HFFc6 (cell line): ENCODE measurements around the gene MEIS1. TPM values are rescaled to one million over a fixed set of nuclear protein-coding genes. Genes with fewer than 3 reads are reported as not detected.
"Not testable (repeated sequence)": the region's sequence is repeated elsewhere in the genome, so short reads cannot be mapped to it uniquely, and the experiment has no call there.

Experiments
- DNase-seq: peaks from one replicate; pipeline ENCODE4 v3.0.0-alpha.2; 2018
- H3K27ac Mint-ChIP-seq: 2 replicates; pipeline ENCODE4 v1.8.0; 2020; ENCODE audit warnings: mild to moderate bottlenecking, mixed read lengths
- H3K27me3 Mint-ChIP-seq: 2 replicates; pipeline ENCODE4 v1.8.0; 2021; ENCODE audit warnings: mild to moderate bottlenecking, moderate library complexity, mixed read lengths; ENCODE audit not compliant: insufficient read depth
- H3K36me3 Mint-ChIP-seq: 2 replicates; pipeline ENCODE4 v1.8.0; 2021; ENCODE audit warnings: low read depth, mixed read lengths
- H3K4me1 Mint-ChIP-seq: 2 replicates; pipeline ENCODE4 v1.8.0; 2020; ENCODE audit warnings: low read depth, mixed read lengths
- H3K4me3 Mint-ChIP-seq: 2 replicates; pipeline ENCODE4 v1.8.0; 2020; ENCODE audit warnings: mild to moderate bottlenecking, moderate library complexity, mixed read lengths
- H3K9me3 Mint-ChIP-seq: 2 replicates; pipeline ENCODE4 v1.8.0; 2020; ENCODE audit warnings: mild to moderate bottlenecking, mixed read lengths
- long read RNA-seq: library from polyadenylated mRNA; unstranded; transcript quantifications from one replicate; pipeline ENCODE4 v2.0.0, GENCODE V29; 2019
- total RNA-seq, 6 experiments: library from RNA; stranded (reverse); fragmentation: NEBNext Ultra II Directional; extraction: Animal tissue kit (Norgen Biotek cat#: 25700); gene quantifications; 2 replicates in 1 of 6; 3 replicates in 5 of 6; pipeline ENCODE4 v1.2.3, GENCODE V29; 2021
- TF ChIP-seq, protein P1 (sequence below): fragments of 200-600 bp; sonication (generic); IDR thresholded peaks from 2 replicates; pipeline ENCODE4 v1.5.0; 2021; ENCODE audit warnings: antibody characterized with exemption, mild to moderate bottlenecking

The MEIS1 gene
- 10 to 100 TPM; 69.1 to 85.4 (median 74.1) TPM for total RNA-seq
- long read RNA-seq, full-length matches to known transcripts, result 19 of 63 reads
- long read RNA-seq, partial matches to known transcripts, result 7 of 63 reads
- long read RNA-seq, other reads (novel, unspliced or antisense), result 37 of 63 reads

DNA sequence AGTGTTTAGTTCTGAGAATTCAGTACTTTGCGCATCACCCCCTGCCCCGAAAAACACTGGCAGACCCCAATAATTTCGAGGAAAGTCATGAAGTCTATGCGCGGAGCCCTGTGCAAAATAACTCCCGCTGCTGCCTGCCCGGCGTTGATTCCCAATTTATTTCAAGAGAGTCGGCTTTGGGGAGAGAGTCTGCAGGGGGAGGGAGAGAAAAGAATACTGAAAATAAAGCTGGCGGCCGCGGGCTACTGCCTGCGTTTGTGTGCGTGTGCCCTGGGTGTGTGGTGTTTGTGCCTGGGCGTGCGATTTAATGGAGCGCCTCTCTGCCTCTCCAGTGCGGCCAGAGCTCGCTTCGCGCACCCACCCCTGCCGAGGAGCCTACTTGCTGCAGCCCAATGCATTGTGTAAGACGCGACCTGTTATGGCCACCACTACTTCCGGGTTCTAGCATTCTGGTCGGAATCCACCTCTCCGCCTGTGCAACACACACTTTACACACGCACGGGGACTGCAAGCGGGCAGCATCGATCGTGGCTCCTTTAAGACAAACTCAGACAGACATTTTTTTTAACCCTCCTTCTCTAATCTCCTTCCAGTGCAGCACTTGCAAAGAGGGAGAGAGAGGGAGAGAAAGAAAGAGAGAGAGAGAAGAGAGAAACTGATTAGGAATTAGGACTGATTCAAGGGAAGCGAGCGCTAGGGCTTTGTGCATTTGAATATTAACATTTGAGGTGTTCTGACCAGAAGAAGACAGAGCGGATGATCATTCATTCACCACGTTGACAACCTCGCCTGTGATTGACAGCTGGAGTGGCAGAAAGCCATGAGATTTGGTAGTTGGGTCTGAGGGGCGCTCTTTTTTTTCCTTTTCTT is at the start of gene MEIS1:
MEIS1 (plus strand) TSS at position 447 of the 870 bp plus-strand sequence. CDS start 732 bp downstream, outside the sequence.
- H3K27me3 Mint-ChIP-seq, result peaks cover 27% of the 10 kb centered on the region
- H3K4me3 Mint-ChIP-seq, result peak within 1 kb of the TSS; percentile 96

DNA sequence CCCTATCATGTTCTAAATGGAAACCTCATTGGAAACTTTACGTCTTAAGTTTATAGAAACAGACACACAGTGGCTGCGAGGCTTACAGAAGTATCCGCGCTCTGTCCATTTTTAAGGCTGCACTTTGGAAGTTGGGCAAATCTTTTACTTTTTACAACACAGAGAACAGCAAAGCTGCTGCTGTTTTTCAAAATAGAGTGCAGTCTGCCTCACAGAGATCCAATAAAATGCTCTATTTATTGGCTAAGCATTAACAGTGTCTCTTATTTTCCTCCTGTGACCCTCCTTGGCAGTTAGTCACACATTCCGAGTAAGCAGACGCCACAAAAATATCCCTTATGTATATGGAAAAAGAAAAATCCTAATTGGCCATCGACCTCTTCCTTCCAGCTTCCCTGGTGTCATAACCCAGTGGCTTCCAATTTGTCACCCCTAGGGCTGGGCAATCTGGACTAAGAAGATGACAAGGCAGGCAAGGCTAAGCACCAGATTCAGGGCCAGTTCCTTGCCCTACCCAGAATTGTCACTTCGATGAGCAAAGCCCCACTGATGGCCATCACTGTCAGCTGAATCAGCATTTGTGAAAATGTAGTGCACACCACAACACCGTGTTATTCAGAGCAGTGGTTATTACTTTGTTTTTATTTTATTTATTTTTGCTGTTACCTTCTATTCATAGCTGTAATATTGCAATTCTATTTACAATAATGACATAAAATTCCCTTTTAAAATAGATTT is 47.7 kb upstream of the MEIS1 start:
- Mint-ChIP-seq H3K36me3 (no peaks in the 10 kb centered on the region), H3K4me1 (no peaks in the 10 kb centered on the region)

More for the DNA sequence above, at the start of gene MEIS1:
- peak; percentile 99 for DNase-seq
- TF ChIP-seq, protein P1, sequence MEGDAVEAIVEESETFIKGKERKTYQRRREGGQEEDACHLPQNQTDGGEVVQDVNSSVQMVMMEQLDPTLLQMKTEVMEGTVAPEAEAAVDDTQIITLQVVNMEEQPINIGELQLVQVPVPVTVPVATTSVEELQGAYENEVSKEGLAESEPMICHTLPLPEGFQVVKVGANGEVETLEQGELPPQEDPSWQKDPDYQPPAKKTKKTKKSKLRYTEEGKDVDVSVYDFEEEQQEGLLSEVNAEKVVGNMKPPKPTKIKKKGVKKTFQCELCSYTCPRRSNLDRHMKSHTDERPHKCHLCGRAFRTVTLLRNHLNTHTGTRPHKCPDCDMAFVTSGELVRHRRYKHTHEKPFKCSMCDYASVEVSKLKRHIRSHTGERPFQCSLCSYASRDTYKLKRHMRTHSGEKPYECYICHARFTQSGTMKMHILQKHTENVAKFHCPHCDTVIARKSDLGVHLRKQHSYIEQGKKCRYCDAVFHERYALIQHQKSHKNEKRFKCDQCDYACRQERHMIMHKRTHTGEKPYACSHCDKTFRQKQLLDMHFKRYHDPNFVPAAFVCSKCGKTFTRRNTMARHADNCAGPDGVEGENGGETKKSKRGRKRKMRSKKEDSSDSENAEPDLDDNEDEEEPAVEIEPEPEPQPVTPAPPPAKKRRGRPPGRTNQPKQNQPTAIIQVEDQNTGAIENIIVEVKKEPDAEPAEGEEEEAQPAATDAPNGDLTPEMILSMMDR, result no peak
- peak within 1 kb of the TSS; percentile 96 for H3K27ac Mint-ChIP-seq
- H3K4me1 Mint-ChIP-seq, result peaks cover 11% of the 10 kb centered on the region; the same call in 1 of the 2 replicates
- no peaks in the 10 kb centered on the region; the same call in 1 of the 2 replicates for H3K9me3 Mint-ChIP-seq
- peaks cover 53% of the 10 kb centered on the region for H3K36me3 Mint-ChIP-seq

DNA sequence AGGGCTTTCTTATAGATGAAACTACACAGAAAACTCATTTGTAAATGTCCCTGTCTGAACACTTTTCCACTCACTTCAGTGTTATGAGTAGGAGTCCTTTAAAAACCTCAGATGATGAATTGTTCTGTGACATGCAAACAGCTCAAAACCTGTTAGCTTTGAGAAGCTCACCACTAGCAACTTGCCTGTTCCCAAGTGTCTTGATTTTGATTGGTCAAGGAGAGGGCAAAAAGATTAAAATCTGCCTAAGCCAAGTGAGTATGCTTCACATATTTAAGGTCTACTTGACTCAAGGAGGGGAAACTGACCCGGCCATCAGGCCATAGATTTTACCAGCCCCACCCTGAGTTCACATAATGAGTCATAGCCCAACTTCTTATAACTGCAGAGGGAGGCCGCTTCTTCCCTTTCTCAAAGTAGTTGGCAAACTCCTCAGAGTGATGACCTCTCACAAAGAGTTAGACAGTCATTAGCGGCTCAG is 45.2 kb upstream of the MEIS1 start:
- no peaks in the 10 kb centered on the region for H3K9me3 Mint-ChIP-seq
- no peak for DNase-seq
- H3K27me3 Mint-ChIP-seq, result peaks cover 11% of the 10 kb centered on the region
- TF ChIP-seq, protein P1, result no peak
- H3K4me1 Mint-ChIP-seq, result no peaks in the 10 kb centered on the region
- no peak overlapping the region for H3K27ac Mint-ChIP-seq
- no peaks in the 10 kb centered on the region for H3K36me3 Mint-ChIP-seq
- no peak overlapping the region for H3K4me3 Mint-ChIP-seq

More for the DNA sequence above, 47.7 kb upstream of the MEIS1 start:
- no peak overlapping the region for H3K4me3 Mint-ChIP-seq
- no peak for DNase-seq
- TF ChIP-seq, protein P1, result no peak
- H3K27me3 Mint-ChIP-seq, result peaks cover 12% of the 10 kb centered on the region
- H3K9me3 Mint-ChIP-seq, result no peaks in the 10 kb centered on the region
- H3K27ac Mint-ChIP-seq, result no peak overlapping the region

DNA sequence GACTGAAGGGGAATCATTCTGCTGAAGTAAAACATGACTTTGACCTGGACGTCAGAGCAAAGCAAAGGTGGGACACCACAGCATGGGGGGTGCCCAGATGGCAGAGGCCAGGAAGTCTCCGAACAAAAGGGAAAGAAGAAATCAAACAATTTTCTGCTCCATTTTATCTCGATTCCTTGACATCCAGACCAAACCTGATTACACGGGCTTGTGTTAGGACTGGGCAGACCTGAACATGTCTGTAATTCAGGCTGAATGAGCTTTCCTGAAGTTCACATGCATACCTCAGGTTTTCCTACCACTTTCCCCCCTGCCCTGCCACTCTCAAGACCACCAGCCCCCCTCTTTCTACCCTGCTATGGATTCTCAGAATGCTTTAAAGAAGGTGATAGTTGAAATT is 44.8 kb upstream of the MEIS1 start:
- H3K27me3 Mint-ChIP-seq, result peaks cover 11% of the 10 kb centered on the region
- no peaks in the 10 kb centered on the region for H3K9me3 Mint-ChIP-seq
- H3K36me3 Mint-ChIP-seq, result no peaks in the 10 kb centered on the region
- no peaks in the 10 kb centered on the region for H3K4me1 Mint-ChIP-seq
- DNase-seq, result no peak
- TF ChIP-seq, protein P1, result no peak
- H3K27ac Mint-ChIP-seq, result no peak overlapping the region
- H3K4me3 Mint-ChIP-seq, result no peak overlapping the region

DNA sequence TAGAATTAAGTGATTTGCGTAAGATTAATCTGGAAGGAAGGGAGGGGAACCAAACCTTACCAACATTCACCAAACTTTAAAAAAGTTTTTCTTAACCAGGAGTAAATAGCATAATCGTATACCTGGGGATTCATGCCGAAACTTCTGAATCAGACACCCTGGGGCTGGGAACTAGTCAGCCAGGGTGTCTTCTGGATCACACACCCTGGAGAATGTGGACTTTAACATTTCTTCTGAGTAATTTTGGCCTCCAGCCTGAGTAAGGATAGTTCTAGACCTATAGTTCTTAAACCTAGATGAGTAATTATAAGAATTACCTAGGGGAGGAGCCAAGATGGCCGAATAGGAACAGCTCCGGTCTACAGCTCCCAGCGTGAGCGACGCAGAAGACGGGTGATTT is 44.1 kb upstream of the MEIS1 start:
- DNase-seq, result no peak
- Mint-ChIP-seq H3K36me3 (no peaks in the 10 kb centered on the region), H3K4me3 (no peak overlapping the region), H3K27me3 (peaks cover 11% of the 10 kb centered on the region), H3K4me1 (no peaks in the 10 kb centered on the region), H3K9me3 (no peaks in the 10 kb centered on the region), H3K27ac (no peak overlapping the region)
- TF ChIP-seq, protein P1, result no peak

DNA sequence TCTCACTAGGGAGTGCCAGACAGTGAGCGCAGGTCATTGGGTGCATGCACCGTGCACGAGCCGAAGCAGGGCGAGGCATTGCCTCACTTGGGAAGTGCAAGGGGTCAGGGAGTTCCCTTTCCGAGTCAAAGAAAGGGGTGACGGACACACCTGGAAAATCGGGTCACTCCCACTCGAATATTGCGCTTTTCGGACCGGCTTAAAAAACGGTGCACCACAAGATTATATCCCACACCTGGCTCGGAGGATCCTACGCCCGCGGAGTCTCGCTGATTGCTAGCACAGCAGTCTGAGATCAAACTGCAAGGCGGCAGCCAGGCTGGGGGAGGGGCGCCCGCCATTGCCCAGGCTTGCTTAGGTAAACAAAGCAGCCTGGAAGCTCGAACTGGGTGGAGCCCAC is 43.7 kb upstream of the MEIS1 start:
- H3K36me3 Mint-ChIP-seq, H3K27ac Mint-ChIP-seq, H3K4me1 Mint-ChIP-seq, DNase-seq, H3K9me3 Mint-ChIP-seq, H3K4me3 Mint-ChIP-seq, H3K27me3 Mint-ChIP-seq: not testable (repeated sequence)
